Measurements from ENCODE around the gene UBE2Z.
A peak's percentile ranks its signal among the peaks of the same experiment; 100 is the strongest.

UBE2Z gene

DNA sequence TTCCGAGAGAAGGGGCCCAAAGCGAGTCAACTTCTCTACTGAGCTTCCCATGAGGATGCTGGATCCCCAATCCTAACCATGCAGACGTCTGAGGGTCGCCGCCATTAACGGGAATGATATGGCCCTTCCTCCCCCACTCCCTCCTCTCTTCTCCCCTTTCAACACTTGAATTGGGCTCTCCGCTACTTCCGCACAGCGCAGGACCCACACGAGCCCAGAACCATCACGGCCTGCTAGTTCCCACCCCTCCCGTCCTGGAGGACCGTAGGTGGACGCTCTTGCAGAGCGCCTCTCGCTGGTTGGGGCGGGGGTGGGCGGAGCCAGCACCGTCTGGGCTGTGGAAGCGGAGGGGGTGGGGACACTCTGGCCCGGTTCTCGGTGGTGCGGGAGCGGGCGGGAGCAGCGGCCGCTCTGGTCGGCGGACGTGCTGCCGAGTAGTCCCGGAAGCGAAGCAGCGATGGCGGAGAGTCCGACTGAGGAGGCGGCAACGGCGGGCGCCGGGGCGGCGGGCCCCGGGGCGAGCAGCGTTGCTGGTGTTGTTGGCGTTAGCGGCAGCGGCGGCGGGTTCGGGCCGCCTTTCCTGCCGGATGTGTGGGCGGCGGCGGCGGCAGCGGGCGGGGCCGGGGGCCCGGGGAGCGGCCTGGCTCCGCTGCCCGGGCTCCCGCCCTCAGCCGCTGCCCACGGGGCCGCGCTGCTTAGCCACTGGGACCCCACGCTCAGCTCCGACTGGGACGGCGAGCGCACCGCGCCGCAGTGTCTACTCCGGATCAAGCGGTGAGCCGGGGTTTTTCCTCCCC, at the start of gene UBE2Z:
TSS of gene UBE2Z (plus strand) at position 361 of the 797 bp plus-strand sequence. CDS start at position 458, 97 bp downstream.
- Mint-ChIP-seq H3K4me3 (peak within 1 kb of the TSS; percentile 95 to 96 (median 96)), H3K27ac (peak within 1 kb of the TSS; percentile 90 to 97 (median 97)), H3K4me1 (peaks cover 47% of the 10 kb centered on the region), H3K9me3 (no peaks in the 10 kb centered on the region), H3K36me3 (ENCODE audit: low read depth) (peaks cover 22% of the 10 kb centered on the region), H3K27me3 (ENCODE audit: low read depth) (no peaks in the 10 kb centered on the region)
- TF ChIP-seq, protein P1, sequence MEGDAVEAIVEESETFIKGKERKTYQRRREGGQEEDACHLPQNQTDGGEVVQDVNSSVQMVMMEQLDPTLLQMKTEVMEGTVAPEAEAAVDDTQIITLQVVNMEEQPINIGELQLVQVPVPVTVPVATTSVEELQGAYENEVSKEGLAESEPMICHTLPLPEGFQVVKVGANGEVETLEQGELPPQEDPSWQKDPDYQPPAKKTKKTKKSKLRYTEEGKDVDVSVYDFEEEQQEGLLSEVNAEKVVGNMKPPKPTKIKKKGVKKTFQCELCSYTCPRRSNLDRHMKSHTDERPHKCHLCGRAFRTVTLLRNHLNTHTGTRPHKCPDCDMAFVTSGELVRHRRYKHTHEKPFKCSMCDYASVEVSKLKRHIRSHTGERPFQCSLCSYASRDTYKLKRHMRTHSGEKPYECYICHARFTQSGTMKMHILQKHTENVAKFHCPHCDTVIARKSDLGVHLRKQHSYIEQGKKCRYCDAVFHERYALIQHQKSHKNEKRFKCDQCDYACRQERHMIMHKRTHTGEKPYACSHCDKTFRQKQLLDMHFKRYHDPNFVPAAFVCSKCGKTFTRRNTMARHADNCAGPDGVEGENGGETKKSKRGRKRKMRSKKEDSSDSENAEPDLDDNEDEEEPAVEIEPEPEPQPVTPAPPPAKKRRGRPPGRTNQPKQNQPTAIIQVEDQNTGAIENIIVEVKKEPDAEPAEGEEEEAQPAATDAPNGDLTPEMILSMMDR (IDR thresholded peaks at IDR 0.05; ENCODE audit: unreplicated experiment in 3 of 3): no peak

DNA sequence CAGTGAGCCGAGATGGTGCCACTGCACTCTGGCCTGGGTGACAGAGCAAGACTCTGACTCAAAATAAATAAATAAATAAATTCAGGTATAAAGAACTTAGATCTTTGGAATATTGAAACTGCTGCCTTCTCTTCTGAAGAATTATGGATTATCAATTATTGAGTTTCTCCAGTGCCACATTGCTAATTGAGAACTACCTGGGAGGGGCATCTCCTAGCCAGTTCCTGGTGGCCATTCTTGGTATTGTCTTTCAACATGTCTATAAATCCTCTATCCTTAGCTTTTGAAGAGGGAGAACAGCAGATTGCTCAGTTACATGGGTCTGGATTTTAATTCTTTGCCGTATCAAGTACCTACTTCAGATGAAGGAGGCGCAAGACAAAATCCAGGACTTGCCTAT, 48.2 kb upstream of the UBE2Z start:
- no peak overlapping the region for H3K27ac Mint-ChIP-seq

DNA sequence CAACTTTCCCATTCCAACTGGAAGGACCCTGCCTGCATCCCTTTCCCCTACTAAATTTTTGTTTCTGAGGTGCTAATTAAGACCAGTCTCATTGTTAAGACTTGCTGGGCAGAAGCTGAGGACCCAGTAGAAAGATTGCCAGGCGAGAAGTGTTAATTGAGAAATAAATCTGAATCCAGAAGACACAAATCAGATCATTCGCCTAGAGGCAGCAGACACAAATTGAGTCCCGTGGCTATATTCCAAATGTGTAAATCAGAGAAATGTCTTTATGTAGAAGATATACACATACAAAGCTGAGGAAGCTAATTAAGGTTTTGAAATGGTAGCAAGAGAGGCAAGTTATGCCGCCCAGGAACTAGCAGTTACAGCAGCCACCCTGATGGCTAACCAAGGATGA, 47.8 kb upstream of the UBE2Z start:
- Mint-ChIP-seq H3K27ac (no peak overlapping the region), H3K9me3 (no peaks in the 10 kb centered on the region), H3K4me3 (no peak overlapping the region), H3K4me1 (no peaks in the 10 kb centered on the region), H3K36me3 (ENCODE audit: low read depth) (peaks cover 62% of the 10 kb centered on the region), H3K27me3 (ENCODE audit: low read depth) (no peaks in the 10 kb centered on the region)
- TF ChIP-seq, protein P1 (IDR thresholded peaks at IDR 0.05; ENCODE audit: unreplicated experiment in 3 of 3): peak in 1 of 3 experiments; percentile 2

More for the DNA sequence above, 48.2 kb upstream of the UBE2Z start:
- H3K27me3 Mint-ChIP-seq (ENCODE audit: low read depth): no peaks in the 10 kb centered on the region
- TF ChIP-seq, protein P1 (IDR thresholded peaks at IDR 0.05; ENCODE audit: unreplicated experiment in 3 of 3): peak in 2 of 3 experiments; percentile 16 to 25
- H3K4me3 Mint-ChIP-seq: no peak overlapping the region
- peaks cover 63% of the 10 kb centered on the region for H3K36me3 Mint-ChIP-seq (ENCODE audit: low read depth)
- H3K4me1 Mint-ChIP-seq: no peaks in the 10 kb centered on the region
- no peaks in the 10 kb centered on the region for H3K9me3 Mint-ChIP-seq

DNA sequence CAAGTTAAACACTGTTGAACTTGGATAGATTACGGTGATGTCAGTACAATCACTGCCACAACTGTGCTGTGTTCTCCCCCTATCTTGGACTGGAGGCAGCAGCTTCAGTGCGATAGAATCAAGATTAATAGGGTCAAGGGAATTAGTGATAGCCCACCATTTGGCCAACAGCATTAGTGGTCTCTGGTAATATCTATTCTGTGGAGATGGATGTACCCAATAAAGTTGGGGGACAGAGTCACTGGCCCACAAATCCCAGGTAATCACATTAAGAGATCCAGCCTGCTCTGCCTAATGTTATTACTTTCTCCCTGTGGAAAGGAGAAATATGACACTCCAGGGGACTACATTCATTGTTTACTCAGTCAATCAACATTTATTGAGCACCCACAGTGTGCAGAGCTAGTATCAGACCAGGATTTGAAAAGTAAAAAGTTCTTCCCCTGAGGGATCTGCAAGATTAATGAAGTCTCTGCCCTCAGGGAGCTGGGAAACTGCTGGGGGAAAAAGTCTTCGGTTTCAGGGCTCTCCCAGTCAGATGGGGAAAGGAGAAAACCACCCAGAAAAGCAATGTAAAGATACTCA, 39.2 kb upstream of the UBE2Z start:
- H3K36me3 Mint-ChIP-seq (ENCODE audit: low read depth): peaks cover 21% of the 10 kb centered on the region
- peaks cover 14% of the 10 kb centered on the region for H3K4me1 Mint-ChIP-seq
- TF ChIP-seq, protein P1 (IDR thresholded peaks at IDR 0.05; ENCODE audit: unreplicated experiment in 3 of 3): no peak

DNA sequence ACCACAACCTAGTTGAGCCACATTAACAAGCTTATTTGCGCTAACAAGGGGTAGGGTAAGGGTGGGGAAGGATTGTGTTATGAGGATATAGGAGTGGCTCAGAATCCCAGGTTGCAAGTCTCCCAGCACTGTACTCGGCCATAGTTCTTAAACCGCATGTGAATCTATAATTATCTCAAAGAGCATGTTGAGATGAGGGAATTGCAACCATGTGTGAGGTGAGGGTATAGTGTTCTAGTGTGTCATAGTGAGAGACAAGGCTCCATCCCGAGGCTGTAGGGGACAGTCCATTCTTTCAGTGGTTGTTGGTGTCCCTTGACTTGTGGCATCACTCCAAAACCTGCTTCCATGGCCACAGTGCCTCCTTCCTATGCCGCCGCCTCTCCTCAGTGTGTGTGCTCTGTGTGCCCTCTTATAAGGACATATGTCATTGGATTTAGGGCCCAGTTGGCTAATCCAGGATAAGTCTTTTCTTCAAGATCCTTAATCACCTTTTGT, 38.3 kb upstream of the UBE2Z start:
- peaks cover 12% of the 10 kb centered on the region for H3K36me3 Mint-ChIP-seq (ENCODE audit: low read depth)
- H3K27ac Mint-ChIP-seq: peak overlapping the region in 1 of 3 experiments; percentile 41
- peaks cover 4% of the 10 kb centered on the region for H3K27me3 Mint-ChIP-seq (ENCODE audit: low read depth)
- no peak overlapping the region for H3K4me3 Mint-ChIP-seq
- TF ChIP-seq, protein P1 (IDR thresholded peaks at IDR 0.05; ENCODE audit: unreplicated experiment in 3 of 3): no peak
- peaks cover 14% of the 10 kb centered on the region for H3K4me1 Mint-ChIP-seq
- H3K9me3 Mint-ChIP-seq: no peaks in the 10 kb centered on the region

More for the DNA sequence above, 39.2 kb upstream of the UBE2Z start:
- peaks cover 4% of the 10 kb centered on the region for H3K27me3 Mint-ChIP-seq (ENCODE audit: low read depth)
- no peak overlapping the region for H3K4me3 Mint-ChIP-seq
- no peak overlapping the region for H3K27ac Mint-ChIP-seq
- no peaks in the 10 kb centered on the region for H3K9me3 Mint-ChIP-seq
